ENCODE measurements around the gene ZBTB25. TPM values are rescaled to one million over a fixed set of nuclear protein-coding genes. Genes with fewer than 3 reads are reported as not detected.

ZBTB25 gene
- polyA plus RNA-seq, 1 donor (not counting 4 experiments of a cell fraction or from before 2014, with no cell fraction given) = 6.8 TPM

DNA sequence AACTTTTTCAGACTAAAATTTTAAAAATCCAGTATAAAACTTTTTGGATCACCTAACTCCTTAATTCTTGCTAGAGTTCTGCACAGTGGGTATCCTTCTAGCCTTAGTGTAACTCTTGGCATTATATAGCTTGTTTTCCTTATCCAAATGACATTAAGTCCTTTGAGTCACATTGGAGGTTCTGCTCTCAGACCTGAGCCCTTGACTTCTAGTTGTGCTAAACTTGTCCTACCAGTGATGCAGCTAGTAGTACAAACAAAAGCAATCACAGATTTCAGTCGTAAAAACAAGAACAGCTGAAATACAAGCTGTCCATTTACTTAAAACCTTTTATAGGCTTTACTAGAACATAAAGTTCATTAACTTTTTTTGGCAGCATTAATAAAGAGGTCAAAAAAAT lies 11.4 kb upstream of the ZBTB25 start:
- no peak overlapping the region for H3K4me2 ChIP-seq (ENCODE audit: control insufficient read depth, extremely low read depth, insufficient read depth, low read depth, low read length)
- no peaks in the 10 kb centered on the region for H3K9me1 ChIP-seq (ENCODE audit: control insufficient read depth, extremely low read depth, insufficient read depth, low read length)
- peaks cover 91% of the 10 kb centered on the region for H3K79me2 ChIP-seq (ENCODE audit: control insufficient read depth, insufficient read depth, low read length)
- no peak overlapping the region for H3K4me3 ChIP-seq (ENCODE audit: control insufficient read depth in 2 of 3, extremely low read depth in 1 of 3, insufficient read depth in 2 of 3, low read depth in 1 of 3, low read length in 3 of 3)
- H3K36me3 ChIP-seq (ENCODE audit: control insufficient read depth in 2 of 2, extremely low read depth in 1 of 2, insufficient read depth in 2 of 2, low read length in 2 of 2) = peaks cover 0 to 3% of the 10 kb centered on the region in 2 experiments
- dilution Hi-C loops (cut with MboI; ENCODE audit: extremely low pct_ligation_motif_present, low sequenced_read_pairs) = no loop called here
- H4K20me1 ChIP-seq (ENCODE audit: control insufficient read depth, extremely low read depth, insufficient read depth, low read length) = peaks cover 12% of the 10 kb centered on the region
- FAIRE-seq (no peak), DNase-seq (ENCODE audit: low read depth, low spot score) (no peak)
- H3K27me3 ChIP-seq (ENCODE audit: control insufficient read depth, extremely low read depth, insufficient read depth, low read length) = no peaks in the 10 kb centered on the region
- H3K27ac ChIP-seq (ENCODE audit: control insufficient read depth, insufficient read depth, low read length) = no peak overlapping the region
- H3K4me1 ChIP-seq (ENCODE audit: control insufficient read depth, extremely low read depth, insufficient read depth, low read length) = peaks cover 13% of the 10 kb centered on the region
- no peaks in the 10 kb centered on the region for H3K9me3 ChIP-seq (ENCODE audit: control insufficient read depth, low read depth, low read length)
- no peak overlapping the region for H3K9ac ChIP-seq (ENCODE audit: control insufficient read depth, extremely low read depth, insufficient read depth, low read length)
- no peak overlapping the region for H2AFZ ChIP-seq (ENCODE audit: control insufficient read depth, low read length)
- TF ChIP-seq, protein P1, sequence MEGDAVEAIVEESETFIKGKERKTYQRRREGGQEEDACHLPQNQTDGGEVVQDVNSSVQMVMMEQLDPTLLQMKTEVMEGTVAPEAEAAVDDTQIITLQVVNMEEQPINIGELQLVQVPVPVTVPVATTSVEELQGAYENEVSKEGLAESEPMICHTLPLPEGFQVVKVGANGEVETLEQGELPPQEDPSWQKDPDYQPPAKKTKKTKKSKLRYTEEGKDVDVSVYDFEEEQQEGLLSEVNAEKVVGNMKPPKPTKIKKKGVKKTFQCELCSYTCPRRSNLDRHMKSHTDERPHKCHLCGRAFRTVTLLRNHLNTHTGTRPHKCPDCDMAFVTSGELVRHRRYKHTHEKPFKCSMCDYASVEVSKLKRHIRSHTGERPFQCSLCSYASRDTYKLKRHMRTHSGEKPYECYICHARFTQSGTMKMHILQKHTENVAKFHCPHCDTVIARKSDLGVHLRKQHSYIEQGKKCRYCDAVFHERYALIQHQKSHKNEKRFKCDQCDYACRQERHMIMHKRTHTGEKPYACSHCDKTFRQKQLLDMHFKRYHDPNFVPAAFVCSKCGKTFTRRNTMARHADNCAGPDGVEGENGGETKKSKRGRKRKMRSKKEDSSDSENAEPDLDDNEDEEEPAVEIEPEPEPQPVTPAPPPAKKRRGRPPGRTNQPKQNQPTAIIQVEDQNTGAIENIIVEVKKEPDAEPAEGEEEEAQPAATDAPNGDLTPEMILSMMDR (optimal IDR thresholded peaks at IDR 0.05 in 1 of 3, IDR thresholded peaks at IDR 0.05 in 1 of 3, conservative IDR thresholded peaks at IDR 0.05 in 1 of 3; ENCODE audit: extremely low read depth in 1 of 3, insufficient read depth in 2 of 3, low read length in 3 of 3) = no peak
- TF ChIP-seq EZH2 (IDR thresholded peaks at IDR 0.05; ENCODE audit: low read length) = no peak

- TF ChIP-seq, protein P1 (optimal IDR thresholded peaks at IDR 0.05 in 1 of 3, IDR thresholded peaks at IDR 0.05 in 1 of 3, conservative IDR thresholded peaks at IDR 0.05 in 1 of 3; ENCODE audit: extremely low read depth in 1 of 3, insufficient read depth in 2 of 3, low read length in 3 of 3) = no peak
- no peak for TF ChIP-seq EZH2 (IDR thresholded peaks at IDR 0.05; ENCODE audit: low read length)
- H3K4me3 ChIP-seq (ENCODE audit: control insufficient read depth in 2 of 3, extremely low read depth in 1 of 3, insufficient read depth in 2 of 3, low read depth in 1 of 3, low read length in 3 of 3) = no peak overlapping the region
- no peaks in the 10 kb centered on the region for H3K9me3 ChIP-seq (ENCODE audit: control insufficient read depth, low read depth, low read length)
- dilution Hi-C loops (cut with MboI; ENCODE audit: extremely low pct_ligation_motif_present, low sequenced_read_pairs) = no loop called here
- H3K9ac ChIP-seq (ENCODE audit: control insufficient read depth, extremely low read depth, insufficient read depth, low read length) = no peak overlapping the region
- H2AFZ ChIP-seq (ENCODE audit: control insufficient read depth, low read length) = no peak overlapping the region
- peaks cover 0 to 3% of the 10 kb centered on the region in 2 experiments for H3K36me3 ChIP-seq (ENCODE audit: control insufficient read depth in 2 of 2, extremely low read depth in 1 of 2, insufficient read depth in 2 of 2, low read length in 2 of 2)
- DNase-seq (ENCODE audit: low read depth, low spot score) = no peak
- FAIRE-seq = no peak
- no peak overlapping the region for H3K4me2 ChIP-seq (ENCODE audit: control insufficient read depth, extremely low read depth, insufficient read depth, low read depth, low read length)
- peaks cover 12% of the 10 kb centered on the region for H4K20me1 ChIP-seq (ENCODE audit: control insufficient read depth, extremely low read depth, insufficient read depth, low read length)
- H3K27ac ChIP-seq (ENCODE audit: control insufficient read depth, insufficient read depth, low read length) = no peak overlapping the region
- H3K27me3 ChIP-seq (ENCODE audit: control insufficient read depth, extremely low read depth, insufficient read depth, low read length) = no peaks in the 10 kb centered on the region
- no peaks in the 10 kb centered on the region for H3K9me1 ChIP-seq (ENCODE audit: control insufficient read depth, extremely low read depth, insufficient read depth, low read length)
- H3K4me1 ChIP-seq (ENCODE audit: control insufficient read depth, extremely low read depth, insufficient read depth, low read length) = peaks cover 26% of the 10 kb centered on the region
- peaks cover 92% of the 10 kb centered on the region for H3K79me2 ChIP-seq (ENCODE audit: control insufficient read depth, insufficient read depth, low read length)
Observed at GRCh38 chr14:64513271-64513670, 9.6 kb upstream of the ZBTB25 start.
